SK-N-SH (cell line): Measurements from ENCODE around the gene RABIF. TPM values are rescaled to one million over a fixed set of nuclear protein-coding genes. Genes with fewer than 3 reads are reported as not detected.
"Not testable (repeated sequence)": the region's sequence is repeated elsewhere in the genome, so short reads cannot be mapped to it uniquely, and the experiment has no call there.

Experiments used
- CTCF ChIA-PET: fragments of 300-600, 350-600 bp; formaldehyde crosslinking; extraction: SDS; loops from one replicate; lab custom pipeline; 2021; lab: Yijun Ruan, JAX
- POLR2A ChIA-PET: fragments of 350-600 bp; sonication (Branson Sonifier 250); formaldehyde crosslinking; extraction: SDS; loops from one replicate; lab custom pipeline; 2020; ENCODE audit warnings: antibody characterized with exemption, inconsistent platforms; lab: Yijun Ruan, JAX
- DNase-seq: peaks from one replicate; pipeline ENCODE4 v3.0.0; 2012
- H2AFZ ChIP-seq: fragments of 200-600 bp; sonication (generic); 2 replicates; pipeline ENCODE4 v1.8.1; 2016; ENCODE audit warnings: antibody characterized with exemption, mild to moderate bottlenecking, low read depth
- H3F3A ChIP-seq: fragments of 200-600 bp; sonication (generic); replicated peaks from 2 replicates; pipeline ENCODE3; 2016; ENCODE audit warnings: antibody characterized with exemption, mild to moderate bottlenecking; ENCODE audit not compliant: insufficient read depth
- H3K27ac ChIP-seq, 2 experiments: fragments of 200-500 bp in 1 of 2; fragments of 200-600 bp in 1 of 2; sonication (Bioruptor generic) in 1 of 2; sonication (generic), shearing (Covaris generic) in 1 of 2; 2 replicates each; pipeline versions ENCODE4 v1.5.1 to v1.6.1; 2014 to 2016; ENCODE audit warnings: low read depth in 2 of 2, inconsistent platforms in 1 of 2, low read length in 1 of 2, mild to moderate bottlenecking in 1 of 2, mixed read lengths in 1 of 2
- H3K27me3 ChIP-seq: fragments of 200-600 bp; sonication (generic), shearing (Covaris generic); 2 replicates; pipeline ENCODE4 v1.6.1; 2016; ENCODE audit warnings: mixed run types; ENCODE audit not compliant: insufficient read depth
- H3K36me3 ChIP-seq, 2 experiments: fragments of 200-500 bp in 1 of 2; fragments of 200-600 bp in 1 of 2; sonication (Bioruptor generic) in 1 of 2; sonication (generic) in 1 of 2; replicated peaks in 1 of 2; 2 replicates each; pipeline versions ENCODE3 to v1.5.1; 2014 to 2016; ENCODE audit warnings: low read length in 1 of 2, mild to moderate bottlenecking in 1 of 2; ENCODE audit not compliant: insufficient read depth in 2 of 2, control insufficient read depth in 1 of 2
- H3K4me1 ChIP-seq, 2 experiments: fragments of 200-500 bp in 1 of 2; fragments of 200-600 bp in 1 of 2; sonication (Bioruptor generic) in 1 of 2; sonication (generic), shearing (Covaris generic) in 1 of 2; 2 replicates each; pipeline versions ENCODE4 v1.5.1 to v1.6.1; 2014 to 2016; ENCODE audit warnings: low read depth in 1 of 2, low read length in 1 of 2, mixed run types in 1 of 2; ENCODE audit not compliant: insufficient read depth in 2 of 2, control insufficient read depth in 1 of 2
- H3K4me2 ChIP-seq: fragments of 200-600 bp; sonication (generic), shearing (Covaris generic); 2 replicates; pipeline ENCODE4 v1.6.1; 2017; ENCODE audit warnings: mixed run types
- H3K4me3 ChIP-seq, 2 experiments: fragments of 200-500 bp in 1 of 2; fragments of 200-600 bp in 1 of 2; sonication (Bioruptor generic) in 1 of 2; sonication (generic), shearing (Covaris generic) in 1 of 2; 2 replicates each; pipeline versions ENCODE4 v1.5.1 to v1.8.1; 2014 to 2016; ENCODE audit warnings: low read depth in 2 of 2, inconsistent platforms in 1 of 2, low read length in 1 of 2, mild to moderate bottlenecking in 1 of 2, mixed read lengths in 1 of 2, moderate library complexity in 1 of 2
- H3K79me2 ChIP-seq: fragments of 200-600 bp; sonication (generic); 2 replicates; pipeline ENCODE4 v1.8.1; 2017; ENCODE audit warnings: mild to moderate bottlenecking; ENCODE audit not compliant: insufficient read depth
- H3K9ac ChIP-seq: fragments of 200-600 bp; sonication (generic); 2 replicates; pipeline ENCODE4 v1.6.1; 2017; ENCODE audit warnings: mixed run types
- H3K9me2 ChIP-seq: fragments of 200-600 bp; sonication (generic); 2 replicates; pipeline ENCODE4 v1.6.1; 2017; ENCODE audit warnings: mixed run types
- H3K9me3 ChIP-seq: fragments of 200-600 bp; sonication (generic); 2 replicates; pipeline ENCODE4 v1.6.1; 2017; ENCODE audit warnings: mixed run types, mild to moderate bottlenecking, moderate library complexity
- H4K20me1 ChIP-seq: fragments of 200-600 bp; sonication (generic); 2 replicates; pipeline ENCODE4 v1.6.1; 2017; ENCODE audit warnings: mild to moderate bottlenecking, mixed run types; ENCODE audit not compliant: insufficient read depth
- CHD2 ChIP-seq: fragments of 150-350 bp; IDR thresholded peaks from 2 replicates; pipeline ENCODE4 v1.6.1; 2018; ENCODE audit warnings: low read length; ENCODE audit not compliant: partially characterized antibody
- ELF1 ChIP-seq: IDR thresholded peaks from 2 replicates; pipeline ENCODE4 v1.4.0; 2012
- EP300 ChIP-seq, 2 experiments: IDR thresholded peaks; 2 replicates each; pipeline versions ENCODE4 v1.4.0 to v1.6.1; 2012; ENCODE audit warnings: borderline replicate concordance in 1 of 2, low read depth in 1 of 2, low read length in 1 of 2
- EZH2phosphoT487 ChIP-seq: fragments of 200-600 bp; sonication (generic); IDR thresholded peaks from 2 replicates; pipeline ENCODE4 v1.6.1; 2017; ENCODE audit warnings: low read depth, mixed run types, mild to moderate bottlenecking, antibody characterized with exemption, moderate library complexity, borderline replicate concordance
- FOXJ3 ChIP-seq: sonication (generic); formaldehyde crosslinking; IDR thresholded peaks from 2 replicates; pipeline ENCODE4 v1.5.1; 2020; ENCODE audit warnings: mild to moderate bottlenecking, missing genetic modification reagents
- GABPA ChIP-seq: IDR thresholded peaks from 2 replicates; pipeline ENCODE4 v1.4.0; 2012; ENCODE audit warnings: low read depth, mild to moderate bottlenecking
- GATA2 ChIP-seq: sonication (generic); formaldehyde crosslinking; IDR thresholded peaks from 2 replicates; pipeline ENCODE4 v1.5.0; 2020; ENCODE audit warnings: mild to moderate bottlenecking, missing genetic modification reagents
- IRF3 ChIP-seq: fragments of 150-350 bp; IDR thresholded peaks from 2 replicates; pipeline ENCODE4 v1.6.1; 2016; ENCODE audit warnings: mild to moderate bottlenecking, low read depth, low read length
- MAX ChIP-seq: IDR thresholded peaks from 2 replicates; pipeline ENCODE4 v1.4.0; 2012; ENCODE audit warnings: low read depth
- MEF2A ChIP-seq: IDR thresholded peaks from 2 replicates; pipeline ENCODE4 v1.4.0; 2012; ENCODE audit warnings: low read depth, borderline replicate concordance
- NRF1 ChIP-seq: IDR thresholded peaks from 2 replicates; pipeline ENCODE4 v1.6.1; 2012; ENCODE audit warnings: low read depth, mild to moderate bottlenecking, low read length
- PBX3 ChIP-seq: IDR thresholded peaks from 2 replicates; pipeline ENCODE4; 2012
- RFX5 ChIP-seq: IDR thresholded peaks from 2 replicates; pipeline ENCODE4 v1.6.1; 2012; ENCODE audit warnings: mild to moderate bottlenecking, improper control_type of control experiment, low read length
- RXRA ChIP-seq: IDR thresholded peaks from 2 replicates; pipeline ENCODE4 v1.4.0; 2012; ENCODE audit warnings: low read depth, mild to moderate bottlenecking, borderline replicate concordance
- SIN3A ChIP-seq: IDR thresholded peaks from 2 replicates; pipeline ENCODE4 v1.6.1; 2012; ENCODE audit warnings: low read depth, mild to moderate bottlenecking, low read length, moderate library complexity, borderline replicate concordance
- SMC3 ChIP-seq: IDR thresholded peaks from 2 replicates; pipeline ENCODE4 v1.6.1; 2012; ENCODE audit warnings: low read depth, low read length, improper control_type of control experiment
- TEAD4 ChIP-seq: IDR thresholded peaks from 2 replicates; pipeline ENCODE4 v1.4.0; 2012; ENCODE audit warnings: mild to moderate bottlenecking, borderline replicate concordance; ENCODE audit not compliant: insufficient read depth
- WGBS: methylation state at CpG from one replicate; pipeline ENCODE4 v1.1.6; 2017; ENCODE audit warnings: low lambda C conversion rate; 5-methylcytosine and 5-hydroxymethylcytosine counted together
- polyA plus RNA-seq, 3 experiments: library from polyadenylated mRNA; depleted of rRNA; stranded (reverse); fragments of >200 nt; gene quantifications; 2 replicates each; pipeline ENCODE4 v1.2.3, GENCODE V29; 2012
- TF ChIP-seq, protein P1 (sequence below): fragments of 150-350 bp; IDR thresholded peaks from 2 replicates; pipeline ENCODE4 v1.6.1; 2017; ENCODE audit warnings: antibody characterized with exemption, low read length, low read depth, borderline replicate concordance
- TF ChIP-seq, protein P2 (sequence below): IDR thresholded peaks from 2 replicates; pipeline ENCODE4 v1.4.0; 2012; ENCODE audit warnings: low read depth, borderline replicate concordance

The RABIF gene
- polyA plus RNA-seq, 1 of the 3 experiments (the other 2 are of a cell fraction): 10.7 TPM

GRCh38 chr1:202915146-202915545 lies 26.2 kb upstream of the RABIF start:
- H3F3A ChIP-seq: peaks cover 5% of the 10 kb centered on the region

GRCh38 chr1:202912476-202912875 lies 23.5 kb upstream of the RABIF start:
- H3K4me3 ChIP-seq, H3K27me3 ChIP-seq, POLR2A ChIA-PET, H2AFZ ChIP-seq, H3F3A ChIP-seq, H3K27ac ChIP-seq, H3K4me2 ChIP-seq, H4K20me1 ChIP-seq, CTCF ChIA-PET, DNase-seq, H3K9me3 ChIP-seq, H3K79me2 ChIP-seq, H3K4me1 ChIP-seq, H3K9ac ChIP-seq, H3K9me2 ChIP-seq: not testable (repeated sequence)
- H3K36me3 ChIP-seq: peaks cover 55 to 93% of the 10 kb centered on the region in 2 experiments
- WGBS: 98% methylated on average over 4 of the region's 4 CpGs

More at GRCh38 chr1:202915146-202915545, 26.2 kb upstream of the RABIF start:
- Histone ChIP-seq H3K9me3 (no peaks in the 10 kb centered on the region), H3K79me2 (no peaks in the 10 kb centered on the region), H2AFZ (no peak overlapping the region), H4K20me1 (no peaks in the 10 kb centered on the region), H3K4me3 (no peak overlapping the region), H3K36me3 (peaks cover 64 to 91% of the 10 kb centered on the region in 2 experiments), H3K9me2 (no peaks in the 10 kb centered on the region), H3K4me2 (no peak overlapping the region), H3K27ac (no peak overlapping the region), H3K9ac (no peak overlapping the region), H3K27me3 (no peaks in the 10 kb centered on the region), H3K4me1 (no peaks in the 10 kb centered on the region)
- DNase-seq: no peak
- TF ChIP-seq, protein P1, sequence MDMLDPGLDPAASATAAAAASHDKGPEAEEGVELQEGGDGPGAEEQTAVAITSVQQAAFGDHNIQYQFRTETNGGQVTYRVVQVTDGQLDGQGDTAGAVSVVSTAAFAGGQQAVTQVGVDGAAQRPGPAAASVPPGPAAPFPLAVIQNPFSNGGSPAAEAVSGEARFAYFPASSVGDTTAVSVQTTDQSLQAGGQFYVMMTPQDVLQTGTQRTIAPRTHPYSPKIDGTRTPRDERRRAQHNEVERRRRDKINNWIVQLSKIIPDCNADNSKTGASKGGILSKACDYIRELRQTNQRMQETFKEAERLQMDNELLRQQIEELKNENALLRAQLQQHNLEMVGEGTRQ: no peak
- TF ChIP-seq NRF1 (no peak), TEAD4 (no peak), FOXJ3 (CRISPR knock-in tag) (no peak), MEF2A (no peak), GABPA (no peak), CHD2 (no peak), GATA2 (CRISPR knock-in tag) (no peak), SMC3 (no peak)
- TF ChIP-seq, protein P2, sequence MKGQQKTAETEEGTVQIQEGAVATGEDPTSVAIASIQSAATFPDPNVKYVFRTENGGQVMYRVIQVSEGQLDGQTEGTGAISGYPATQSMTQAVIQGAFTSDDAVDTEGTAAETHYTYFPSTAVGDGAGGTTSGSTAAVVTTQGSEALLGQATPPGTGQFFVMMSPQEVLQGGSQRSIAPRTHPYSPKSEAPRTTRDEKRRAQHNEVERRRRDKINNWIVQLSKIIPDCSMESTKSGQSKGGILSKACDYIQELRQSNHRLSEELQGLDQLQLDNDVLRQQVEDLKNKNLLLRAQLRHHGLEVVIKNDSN: no peak
- CTCF ChIA-PET: no interaction called here
- POLR2A ChIA-PET: no interaction called here

DNA sequence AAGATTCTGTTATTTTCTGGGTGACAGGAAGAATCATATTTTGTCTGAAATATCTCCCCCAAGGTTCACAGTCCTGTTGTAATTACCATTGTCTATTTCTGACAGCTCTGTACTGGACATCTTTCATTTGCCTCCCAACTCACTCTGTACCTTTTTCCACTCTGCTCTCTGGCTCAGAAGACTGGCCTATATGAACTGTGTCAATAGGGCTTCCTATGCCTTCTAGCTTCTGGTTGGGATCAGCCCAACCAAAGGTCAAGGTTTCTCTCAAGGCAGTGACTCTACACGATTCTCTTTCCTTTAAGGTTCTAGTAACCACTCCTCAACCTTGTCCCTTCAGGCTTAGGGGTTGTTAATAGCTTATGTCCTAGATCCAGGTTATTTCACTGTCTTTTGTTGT lies 20.5 kb upstream of the RABIF start:
- Histone ChIP-seq H3K9ac (no peak overlapping the region), H3K9me3 (no peaks in the 10 kb centered on the region), H3K4me3 (no peak overlapping the region), H3K4me1 (no peaks in the 10 kb centered on the region), H3F3A (no peaks in the 10 kb centered on the region), H3K9me2 (no peaks in the 10 kb centered on the region), H3K36me3 (peaks cover 57 to 76% of the 10 kb centered on the region in 2 experiments), H4K20me1 (no peaks in the 10 kb centered on the region), H3K79me2 (no peaks in the 10 kb centered on the region), H3K4me2 (no peak overlapping the region), H2AFZ (no peak overlapping the region), H3K27me3 (no peaks in the 10 kb centered on the region), H3K27ac (no peak overlapping the region)
- CTCF ChIA-PET: no interaction called here
- no peak for DNase-seq
- POLR2A ChIA-PET: no interaction called here
- 77% methylated on average over 1 of the region's 1 CpG for WGBS
- TF ChIP-seq CHD2 (no peak), RFX5 (no peak), EZH2phosphoT487 (no peak), SIN3A (no peak), RXRA (no peak), ELF1 (no peak), MAX (no peak), PBX3 (no peak), EP300 (IDR thresholded peaks at IDR 0.05; ENCODE audit: borderline replicate concordance in 1 of 2, low read depth in 1 of 2, low read length in 1 of 2) (no peak), IRF3 (no peak), GABPA (no peak)
- TF ChIP-seq, protein P2: no peak
